HuH-7 (cell line): ENCODE measurements around the gene SPRYD3.

Experiments
- DNase-seq: peaks from one replicate; pipeline ENCODE4 v3.0.0; 2011; ENCODE audit warnings: low spot score

SPRYD3 gene

GRCh38 chr12:53014709-53015108 is 64.5 kb downstream of the SPRYD3 start:
- no peak for DNase-seq
